Measurements from ENCODE around the gene FRAT2.

- TF ChIP-seq CTCF (IDR thresholded peaks at IDR 0.05) (no peak), POLR2A (IDR thresholded peaks at IDR 0.05) (no peak), POLR2AphosphoS5 (IDR thresholded peaks at IDR 0.05) (no peak)
These were observed 38.9 kb upstream of the FRAT2 start for GRCh38 chr10:97373456-97373855.

Data from breast epithelium (tissue), 3 donors.